GM12801 (cell line): ENCODE results near the gene AURKAIP1.

ENCODE experiments used
- TF ChIP-seq, protein P1 (sequence below): IDR thresholded peaks from one replicate; pipeline ENCODE4 v1.5.1; 2011; ENCODE audit warnings: control low read depth; ENCODE audit not compliant: insufficient read length; ENCODE audit errors: extremely low read depth

The AURKAIP1 gene

DNA sequence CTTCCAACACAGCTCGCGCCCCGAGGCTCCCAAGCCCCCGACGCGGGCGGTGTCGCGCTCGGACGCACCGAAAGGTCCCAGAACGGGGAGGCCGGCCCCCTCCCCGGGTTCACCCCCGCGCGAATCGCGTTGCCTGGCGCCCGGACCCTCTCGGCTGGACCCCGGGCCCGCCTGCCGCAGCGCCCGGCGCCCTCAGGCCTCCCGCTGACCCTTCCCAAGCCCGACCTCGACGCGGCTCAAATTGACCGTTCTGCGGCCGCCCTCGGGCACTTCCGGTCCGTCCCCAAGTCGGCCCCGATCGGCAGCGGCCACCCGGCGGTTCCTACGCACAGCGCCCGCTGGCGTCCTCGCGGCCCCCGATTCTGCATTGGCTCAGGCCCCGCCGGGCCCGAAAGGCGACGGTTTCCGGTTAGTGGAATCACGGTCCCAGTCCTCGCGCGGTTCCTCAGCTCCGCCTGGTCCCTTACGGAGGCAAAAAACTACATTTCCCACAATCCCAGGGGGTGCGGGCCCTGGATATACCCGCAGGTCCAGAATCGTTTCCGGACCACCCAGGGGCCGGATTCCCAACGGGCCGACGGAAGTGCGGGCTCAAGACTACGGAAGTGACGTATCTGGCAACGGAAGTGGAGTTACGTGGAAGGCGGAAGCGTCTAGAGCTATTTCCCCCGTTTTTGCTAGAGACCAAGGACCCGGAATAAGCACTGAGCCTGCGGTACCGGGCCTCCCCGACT is at the start of gene AURKAIP1:
Gene AURKAIP1, minus strand, starts transcription at position 279 of the 734 bp plus-strand sequence. CDS start 451 bp downstream, outside the sequence.
- TF ChIP-seq, protein P1, sequence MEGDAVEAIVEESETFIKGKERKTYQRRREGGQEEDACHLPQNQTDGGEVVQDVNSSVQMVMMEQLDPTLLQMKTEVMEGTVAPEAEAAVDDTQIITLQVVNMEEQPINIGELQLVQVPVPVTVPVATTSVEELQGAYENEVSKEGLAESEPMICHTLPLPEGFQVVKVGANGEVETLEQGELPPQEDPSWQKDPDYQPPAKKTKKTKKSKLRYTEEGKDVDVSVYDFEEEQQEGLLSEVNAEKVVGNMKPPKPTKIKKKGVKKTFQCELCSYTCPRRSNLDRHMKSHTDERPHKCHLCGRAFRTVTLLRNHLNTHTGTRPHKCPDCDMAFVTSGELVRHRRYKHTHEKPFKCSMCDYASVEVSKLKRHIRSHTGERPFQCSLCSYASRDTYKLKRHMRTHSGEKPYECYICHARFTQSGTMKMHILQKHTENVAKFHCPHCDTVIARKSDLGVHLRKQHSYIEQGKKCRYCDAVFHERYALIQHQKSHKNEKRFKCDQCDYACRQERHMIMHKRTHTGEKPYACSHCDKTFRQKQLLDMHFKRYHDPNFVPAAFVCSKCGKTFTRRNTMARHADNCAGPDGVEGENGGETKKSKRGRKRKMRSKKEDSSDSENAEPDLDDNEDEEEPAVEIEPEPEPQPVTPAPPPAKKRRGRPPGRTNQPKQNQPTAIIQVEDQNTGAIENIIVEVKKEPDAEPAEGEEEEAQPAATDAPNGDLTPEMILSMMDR, result no peak

- TF ChIP-seq, protein P1, result no peak
Measured at GRCh38 chr1:1424707-1425106, 49.7 kb upstream of the AURKAIP1 start.

GRCh38 chr1:1423245-1423597 is 48.2 kb upstream of the AURKAIP1 start:
- TF ChIP-seq, protein P1, result no peak

DNA sequence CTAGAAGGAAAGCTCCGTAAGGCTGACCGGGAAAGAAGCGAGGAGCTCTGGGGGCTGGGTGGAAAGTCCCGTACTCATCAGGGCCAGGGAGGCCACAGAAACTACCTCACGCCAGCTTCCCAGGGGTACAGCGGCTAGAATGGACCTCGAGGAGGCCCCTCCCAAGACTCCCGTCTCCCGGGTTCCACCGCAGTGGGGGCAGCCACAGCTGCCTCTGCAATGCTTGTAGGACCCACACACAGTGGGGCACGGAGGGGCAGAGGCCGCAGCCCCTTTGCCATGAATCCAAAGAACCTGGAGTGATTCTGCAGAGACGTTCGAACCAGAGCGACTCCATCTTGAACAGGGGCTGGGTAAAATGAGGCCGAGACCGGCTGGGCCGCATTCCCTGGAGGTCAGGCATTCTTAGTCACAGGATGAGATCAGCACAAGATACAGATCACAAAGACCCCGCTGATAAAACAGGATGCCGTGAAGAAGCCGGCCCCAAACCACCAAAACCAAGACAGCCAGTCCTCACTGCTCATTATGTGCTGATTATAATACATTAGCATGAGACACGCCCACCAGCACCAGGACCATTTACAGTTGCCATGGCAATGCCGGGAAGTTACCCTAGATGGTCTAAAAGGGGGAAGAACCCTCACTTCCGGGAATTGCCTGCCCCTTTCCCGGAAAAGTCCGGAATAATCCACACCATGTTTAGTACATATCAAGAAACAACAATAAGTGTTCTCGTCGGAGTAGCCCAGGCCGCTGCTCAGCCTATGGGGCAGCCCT is 47.6 kb upstream of the AURKAIP1 start:
- TF ChIP-seq, protein P1, result no peak

- TF ChIP-seq, protein P1, result no peak
Measured at GRCh38 chr1:1421907-1422464, 47.0 kb upstream of the AURKAIP1 start.

- TF ChIP-seq, protein P1, result no peak
Measured at GRCh38 chr1:1421147-1421906, 46.3 kb upstream of the AURKAIP1 start, which contains the start of gene ANKRD65. Gene ANKRD65 (minus strand): TSS chr1:1421276. CDS start chr1:1421005, 271 bp downstream.
